PC-9 (cell line): ENCODE data around the gene PRR5L. TPM values are rescaled to one million over a fixed set of nuclear protein-coding genes. Genes with fewer than 3 reads are reported as not detected.

Experiments used
- BruUV-seq: library from RNA; stranded (reverse); fragments of 400-500 nt; replicated peaks from 2 replicates; lab custom pipeline; 2021; lab: Mats Ljungman, UMichigan
- CTCF ChIA-PET: fragments of 300-600 bp; sonication (Branson Sonifier 250); formaldehyde crosslinking; loops from one replicate; lab custom pipeline; 2022; ENCODE audit warnings: antibody characterized with exemption; lab: Charles Lee
- POLR2A ChIA-PET: fragments of 300-600 bp; sonication (Branson Sonifier 250); formaldehyde crosslinking; loops from one replicate; lab custom pipeline; 2022; ENCODE audit warnings: antibody characterized with exemption; ENCODE audit not compliant: unreplicated experiment; lab: Charles Lee
- DNase-seq, 2 experiments: peaks; one replicate each; pipeline versions ENCODE4 v3.0.0 to v3.0.0-alpha.2; 2015 to 2022; ENCODE audit warnings: mixed read lengths in 1 of 2
- H2AFZ ChIP-seq: fragments of 200-600 bp; sonication (generic); 2 replicates; pipeline ENCODE4 v1.8.1; 2017; ENCODE audit warnings: antibody characterized with exemption
- H3F3A ChIP-seq: fragments of 200-600 bp; sonication (generic); 2 replicates; pipeline ENCODE4 v1.8.1; 2017; ENCODE audit warnings: antibody characterized with exemption, mild to moderate bottlenecking, low read depth; ENCODE audit not compliant: insufficient read depth
- H3K27ac ChIP-seq: fragments of 200-600 bp; sonication (generic); 2 replicates; pipeline ENCODE4 v1.6.1; 2016; ENCODE audit warnings: mixed run types
- H3K27me3 ChIP-seq: fragments of 200-600 bp; sonication (generic); 2 replicates; pipeline ENCODE4 v1.6.1; 2016; ENCODE audit warnings: low read depth, mixed run types; ENCODE audit not compliant: insufficient read depth
- H3K36me3 ChIP-seq: fragments of 200-600 bp; sonication (generic); 2 replicates; pipeline ENCODE4 v1.6.1; 2016; ENCODE audit warnings: low read depth, mixed run types
- H3K4me1 ChIP-seq: fragments of 200-600 bp; sonication (generic); replicated peaks from 2 replicates; pipeline ENCODE4 v1.6.1; 2016; ENCODE audit warnings: mixed run types; ENCODE audit not compliant: insufficient read depth
- H3K4me2 ChIP-seq: fragments of 200-600 bp; sonication (generic); 2 replicates; pipeline ENCODE4 v1.6.1; 2017; ENCODE audit warnings: mixed run types
- H3K4me3 ChIP-seq: fragments of 200-600 bp; sonication (generic); 2 replicates; pipeline ENCODE4 v1.6.1; 2016; ENCODE audit warnings: mixed run types
- H3K79me2 ChIP-seq: fragments of 200-600 bp; sonication (generic); 2 replicates; pipeline ENCODE4 v1.6.1; 2017; ENCODE audit warnings: low read depth, mixed run types
- H3K9me2 ChIP-seq: fragments of 200-600 bp; sonication (generic); 2 replicates; pipeline ENCODE4 v1.8.1; 2017; ENCODE audit warnings: mild to moderate bottlenecking; ENCODE audit not compliant: insufficient read depth
- H3K9me3 ChIP-seq: fragments of 200-600 bp; sonication (generic); 2 replicates; pipeline ENCODE4 v1.8.1; 2016; ENCODE audit warnings: low read depth; ENCODE audit not compliant: insufficient read depth
- H4K20me1 ChIP-seq: fragments of 200-600 bp; sonication (generic); 2 replicates; pipeline ENCODE4 v1.8.1; 2017; ENCODE audit not compliant: insufficient read depth
- EZH2 ChIP-seq: fragments of 200-600 bp; sonication (generic); IDR thresholded peaks from 2 replicates; pipeline ENCODE4 v1.8.0; 2017; ENCODE audit warnings: antibody characterized with exemption, low read depth
- intact Hi-C: fragments of 100-400 bp; cut with micrococcal nuclease; formaldehyde crosslinking; loops from one replicate; pipeline ENCODE4 v1.10.0; 2022; ENCODE audit not compliant: unreplicated experiment
- total RNA-seq: library from RNA; stranded (reverse); gene quantifications from 2 replicates; pipeline ENCODE4 v1.2.3, GENCODE V29; 2021
- TF ChIP-seq, protein P1 (sequence below): fragments of 200-600 bp; sonication (generic); conservative IDR thresholded peaks from 2 replicates; pipeline ENCODE4 v1.6.1; 2017; ENCODE audit warnings: mixed run types, antibody characterized with exemption, mild to moderate bottlenecking, moderate library complexity

PRR5L gene
- total RNA-seq, 1 experiment from 2014 or later = 5.1 TPM

DNA sequence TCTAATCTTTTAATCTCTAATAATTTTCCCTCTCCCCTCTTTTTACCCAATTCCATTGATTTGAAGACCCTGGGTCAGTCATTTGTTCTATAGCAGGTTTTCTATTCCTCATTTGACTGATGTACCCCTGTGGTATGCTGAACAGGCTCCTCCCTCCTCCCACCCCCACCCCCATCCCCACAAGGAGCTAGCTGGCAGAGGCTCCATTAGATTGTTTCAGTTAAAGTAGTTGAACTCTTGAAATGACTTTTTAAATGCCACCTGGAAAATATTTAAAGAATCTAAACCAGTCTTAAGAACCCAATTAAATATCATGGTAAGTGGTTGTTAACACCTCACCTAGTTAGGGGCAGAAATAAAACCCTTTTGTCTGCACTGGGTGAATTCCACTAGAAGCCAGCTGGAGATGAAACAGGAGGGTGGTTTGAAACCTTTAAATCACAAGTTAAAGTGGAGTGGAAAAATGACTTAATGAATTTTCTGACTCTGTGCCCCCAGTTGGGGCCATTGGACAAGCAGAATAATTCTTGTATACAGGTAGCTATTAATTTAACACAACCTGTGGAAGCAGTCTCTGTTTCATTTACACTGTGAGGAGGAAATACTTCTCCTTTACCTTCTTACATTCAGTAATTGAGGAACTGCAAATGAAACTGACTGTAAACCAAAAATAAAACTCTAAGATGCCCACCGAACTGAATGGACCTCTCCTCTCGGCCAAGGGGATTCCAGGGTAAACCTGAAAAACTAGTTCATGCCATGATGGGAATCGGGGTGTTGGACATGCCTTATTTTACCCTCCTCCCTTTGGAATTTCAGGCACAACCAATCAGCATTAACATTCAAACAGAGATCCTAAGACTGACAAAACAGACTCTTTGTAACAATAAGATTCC lies 30.7 kb downstream of the PRR5L start:
- no peak overlapping the region for H3K4me3 ChIP-seq
- H3K9me2 ChIP-seq = no peaks in the 10 kb centered on the region
- no peak for DNase-seq
- no peak overlapping the region for H3K4me2 ChIP-seq
- CTCF ChIA-PET = no interaction called here
- TF ChIP-seq EZH2 = no peak
- TF ChIP-seq, protein P1, sequence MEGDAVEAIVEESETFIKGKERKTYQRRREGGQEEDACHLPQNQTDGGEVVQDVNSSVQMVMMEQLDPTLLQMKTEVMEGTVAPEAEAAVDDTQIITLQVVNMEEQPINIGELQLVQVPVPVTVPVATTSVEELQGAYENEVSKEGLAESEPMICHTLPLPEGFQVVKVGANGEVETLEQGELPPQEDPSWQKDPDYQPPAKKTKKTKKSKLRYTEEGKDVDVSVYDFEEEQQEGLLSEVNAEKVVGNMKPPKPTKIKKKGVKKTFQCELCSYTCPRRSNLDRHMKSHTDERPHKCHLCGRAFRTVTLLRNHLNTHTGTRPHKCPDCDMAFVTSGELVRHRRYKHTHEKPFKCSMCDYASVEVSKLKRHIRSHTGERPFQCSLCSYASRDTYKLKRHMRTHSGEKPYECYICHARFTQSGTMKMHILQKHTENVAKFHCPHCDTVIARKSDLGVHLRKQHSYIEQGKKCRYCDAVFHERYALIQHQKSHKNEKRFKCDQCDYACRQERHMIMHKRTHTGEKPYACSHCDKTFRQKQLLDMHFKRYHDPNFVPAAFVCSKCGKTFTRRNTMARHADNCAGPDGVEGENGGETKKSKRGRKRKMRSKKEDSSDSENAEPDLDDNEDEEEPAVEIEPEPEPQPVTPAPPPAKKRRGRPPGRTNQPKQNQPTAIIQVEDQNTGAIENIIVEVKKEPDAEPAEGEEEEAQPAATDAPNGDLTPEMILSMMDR = no peak
- H3K27ac ChIP-seq = no peak overlapping the region
- H3F3A ChIP-seq = no peaks in the 10 kb centered on the region
- H3K27me3 ChIP-seq = no peaks in the 10 kb centered on the region
- H3K9me3 ChIP-seq = no peaks in the 10 kb centered on the region
- no peaks in the 10 kb centered on the region for H3K79me2 ChIP-seq
- H2AFZ ChIP-seq = no peak overlapping the region
- H3K4me1 ChIP-seq = peaks cover 12% of the 10 kb centered on the region
- no peaks in the 10 kb centered on the region for H4K20me1 ChIP-seq
- no peaks in the 10 kb centered on the region for H3K36me3 ChIP-seq
- intact Hi-C loops = no loop called here
- POLR2A ChIA-PET = no interaction called here
- BruUV-seq = no TSS peak

DNA sequence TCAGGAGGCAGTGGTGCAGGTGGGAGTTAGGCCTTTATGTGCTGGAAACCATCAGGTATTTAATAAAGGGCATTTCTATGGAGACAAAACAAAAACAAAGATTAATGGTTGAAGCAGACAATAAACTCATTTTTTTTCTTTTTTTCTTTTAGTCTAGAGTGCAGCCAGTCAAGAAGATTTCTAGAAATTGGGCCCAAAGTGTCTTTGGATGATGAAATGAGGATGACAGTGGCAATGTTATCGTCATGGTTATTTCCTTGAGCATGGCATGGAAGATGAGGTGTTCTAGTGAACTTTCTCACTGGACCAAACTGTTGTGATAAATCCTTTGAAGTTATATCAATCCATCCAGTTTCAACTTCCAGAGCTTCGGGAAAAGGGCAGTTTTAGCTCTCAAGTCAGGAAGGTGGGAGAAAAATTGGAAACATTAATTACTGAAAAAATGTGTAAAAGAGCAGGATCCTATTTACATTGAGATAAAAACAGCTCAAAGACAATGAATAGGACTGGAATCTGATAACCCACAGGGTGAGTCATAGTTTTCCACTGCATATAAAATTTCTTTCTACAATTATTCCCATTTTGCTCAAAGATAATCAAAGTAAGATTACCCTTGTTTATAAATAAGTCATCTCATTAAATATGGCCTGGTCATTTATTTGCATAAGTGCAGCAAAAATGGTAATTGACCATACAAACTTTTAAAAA lies 33.0 kb downstream of the PRR5L start:
- Histone ChIP-seq H3K9me2 (no peaks in the 10 kb centered on the region), H3K4me2 (peak overlapping the region; percentile 30), H3K4me1 (peaks cover 12% of the 10 kb centered on the region), H3K79me2 (no peaks in the 10 kb centered on the region), H3K9me3 (no peaks in the 10 kb centered on the region), H3K36me3 (no peaks in the 10 kb centered on the region), H3K27me3 (no peaks in the 10 kb centered on the region), H2AFZ (no peak overlapping the region), H3F3A (no peaks in the 10 kb centered on the region), H3K27ac (no peak overlapping the region), H3K4me3 (no peak overlapping the region), H4K20me1 (no peaks in the 10 kb centered on the region)
- DNase-seq = no peak
- ChIA-PET POLR2A (no interaction called here), CTCF (interaction anchor here (0.9 kb wide), 1 partner anchor 150 kb away, joined by 3 read pairs; no protein-coding TSS in a partner anchor)
- intact Hi-C loops = no loop called here
- TF ChIP-seq EZH2 = no peak
- TF ChIP-seq, protein P1 = no peak
- BruUV-seq = no TSS peak

DNA sequence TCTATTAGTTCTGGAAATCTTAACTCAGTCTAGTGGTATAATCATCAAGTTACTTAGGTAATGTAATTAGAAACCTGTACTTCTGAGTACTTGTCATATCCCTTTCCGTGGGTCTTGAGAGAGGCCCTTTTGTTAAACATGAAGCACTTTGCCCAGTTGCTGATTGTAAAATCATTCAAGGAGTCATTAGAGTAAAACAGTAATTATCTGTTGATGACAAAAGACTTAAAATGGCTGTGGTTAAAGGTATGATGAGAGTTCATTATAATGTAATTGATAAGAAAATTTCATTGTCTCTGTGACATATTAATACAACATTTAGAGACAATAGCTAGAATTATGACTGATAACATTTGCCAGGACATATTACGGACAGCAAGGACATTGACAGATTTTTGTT lies 34.3 kb downstream of the PRR5L start:
- DNase-seq = no peak
- ChIA-PET POLR2A (no interaction called here), CTCF (no interaction called here)
- H3F3A ChIP-seq = no peaks in the 10 kb centered on the region
- no peak overlapping the region for H2AFZ ChIP-seq
- H3K4me1 ChIP-seq = peaks cover 12% of the 10 kb centered on the region
- H3K79me2 ChIP-seq = no peaks in the 10 kb centered on the region
- H3K9me2 ChIP-seq = no peaks in the 10 kb centered on the region
- no TSS peak for BruUV-seq
- no peaks in the 10 kb centered on the region for H3K9me3 ChIP-seq
- H4K20me1 ChIP-seq = no peaks in the 10 kb centered on the region
- no peak overlapping the region for H3K4me3 ChIP-seq
- TF ChIP-seq, protein P1 = no peak
- no peak for TF ChIP-seq EZH2
- H3K36me3 ChIP-seq = no peaks in the 10 kb centered on the region
- no peak overlapping the region for H3K27ac ChIP-seq
- intact Hi-C loops = no loop called here
- no peak overlapping the region for H3K4me2 ChIP-seq
- H3K27me3 ChIP-seq = no peaks in the 10 kb centered on the region
